Ishikawa (cell line): ENCODE measurements around the gene SMIM35.

Experiments
- CEBPB ChIP-seq: IDR thresholded peaks from 2 replicates; pipeline ENCODE4 v1.6.1; 2012
- CREB1 ChIP-seq: IDR thresholded peaks from 2 replicates; pipeline ENCODE4 v1.6.1; 2012; ENCODE audit warnings: low read depth
- EGR1 ChIP-seq: IDR thresholded peaks from 2 replicates; pipeline ENCODE4 v1.6.1; 2012
- EP300 ChIP-seq: IDR thresholded peaks from 2 replicates; pipeline ENCODE4 v1.6.1; 2012; ENCODE audit warnings: borderline replicate concordance
- FOXM1 ChIP-seq: IDR thresholded peaks from 2 replicates; pipeline ENCODE4 v1.6.1; 2012; ENCODE audit warnings: low read depth, borderline replicate concordance
- RAD21 ChIP-seq: IDR thresholded peaks from 2 replicates; pipeline ENCODE4 v1.6.1; 2012; ENCODE audit warnings: low read depth
- TAF1 ChIP-seq: IDR thresholded peaks from 2 replicates; pipeline ENCODE4 v1.6.1; 2012; ENCODE audit warnings: low read depth, mild to moderate bottlenecking
- TCF12 ChIP-seq: IDR thresholded peaks from 2 replicates; pipeline ENCODE4 v1.6.1; 2012; ENCODE audit warnings: low read depth
- YY1 ChIP-seq: IDR thresholded peaks from 2 replicates; pipeline ENCODE4 v1.6.1; 2012; ENCODE audit warnings: low read depth
- TF ChIP-seq, protein P1 (sequence below): IDR thresholded peaks from 2 replicates; pipeline ENCODE4 v1.6.1; 2012
- TF ChIP-seq, protein P2 (sequence below): IDR thresholded peaks from 2 replicates; pipeline ENCODE4 v1.6.1; 2012
- TF ChIP-seq, protein P3 (sequence below): IDR thresholded peaks from 2 replicates; pipeline ENCODE4 v1.6.1; 2012; ENCODE audit warnings: low read depth, mild to moderate bottlenecking

DNA sequence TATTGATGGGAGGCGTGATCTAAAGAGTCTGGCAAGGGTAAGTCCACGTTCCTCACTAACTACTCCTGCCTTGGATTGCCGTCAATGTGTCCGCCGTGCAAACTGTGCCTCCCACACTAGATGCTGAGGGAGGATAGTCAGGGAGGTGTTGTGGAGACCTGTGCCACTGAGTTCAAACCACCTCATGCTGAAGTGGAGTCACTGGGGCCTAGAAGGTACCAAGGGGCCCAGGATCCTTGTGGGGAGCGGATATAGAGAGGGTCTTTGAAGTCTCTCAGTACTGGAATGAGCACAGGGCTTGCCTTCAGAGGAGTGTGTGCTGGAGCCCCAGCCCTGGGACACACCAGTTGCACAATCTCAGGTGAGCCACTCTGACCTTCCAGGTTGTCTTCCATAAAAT is 37.0 kb downstream of the SMIM35 start:
- TF ChIP-seq EP300 (no peak), TAF1 (no peak), TCF12 (no peak), RAD21 (no peak), CEBPB (no peak), EGR1 (no peak), FOXM1 (no peak), CREB1 (no peak), YY1 (no peak)
- TF ChIP-seq, protein P1, sequence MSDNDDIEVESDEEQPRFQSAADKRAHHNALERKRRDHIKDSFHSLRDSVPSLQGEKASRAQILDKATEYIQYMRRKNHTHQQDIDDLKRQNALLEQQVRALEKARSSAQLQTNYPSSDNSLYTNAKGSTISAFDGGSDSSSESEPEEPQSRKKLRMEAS, result no peak
- TF ChIP-seq, protein P2, sequence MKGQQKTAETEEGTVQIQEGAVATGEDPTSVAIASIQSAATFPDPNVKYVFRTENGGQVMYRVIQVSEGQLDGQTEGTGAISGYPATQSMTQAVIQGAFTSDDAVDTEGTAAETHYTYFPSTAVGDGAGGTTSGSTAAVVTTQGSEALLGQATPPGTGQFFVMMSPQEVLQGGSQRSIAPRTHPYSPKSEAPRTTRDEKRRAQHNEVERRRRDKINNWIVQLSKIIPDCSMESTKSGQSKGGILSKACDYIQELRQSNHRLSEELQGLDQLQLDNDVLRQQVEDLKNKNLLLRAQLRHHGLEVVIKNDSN, result no peak
- TF ChIP-seq, protein P3, sequence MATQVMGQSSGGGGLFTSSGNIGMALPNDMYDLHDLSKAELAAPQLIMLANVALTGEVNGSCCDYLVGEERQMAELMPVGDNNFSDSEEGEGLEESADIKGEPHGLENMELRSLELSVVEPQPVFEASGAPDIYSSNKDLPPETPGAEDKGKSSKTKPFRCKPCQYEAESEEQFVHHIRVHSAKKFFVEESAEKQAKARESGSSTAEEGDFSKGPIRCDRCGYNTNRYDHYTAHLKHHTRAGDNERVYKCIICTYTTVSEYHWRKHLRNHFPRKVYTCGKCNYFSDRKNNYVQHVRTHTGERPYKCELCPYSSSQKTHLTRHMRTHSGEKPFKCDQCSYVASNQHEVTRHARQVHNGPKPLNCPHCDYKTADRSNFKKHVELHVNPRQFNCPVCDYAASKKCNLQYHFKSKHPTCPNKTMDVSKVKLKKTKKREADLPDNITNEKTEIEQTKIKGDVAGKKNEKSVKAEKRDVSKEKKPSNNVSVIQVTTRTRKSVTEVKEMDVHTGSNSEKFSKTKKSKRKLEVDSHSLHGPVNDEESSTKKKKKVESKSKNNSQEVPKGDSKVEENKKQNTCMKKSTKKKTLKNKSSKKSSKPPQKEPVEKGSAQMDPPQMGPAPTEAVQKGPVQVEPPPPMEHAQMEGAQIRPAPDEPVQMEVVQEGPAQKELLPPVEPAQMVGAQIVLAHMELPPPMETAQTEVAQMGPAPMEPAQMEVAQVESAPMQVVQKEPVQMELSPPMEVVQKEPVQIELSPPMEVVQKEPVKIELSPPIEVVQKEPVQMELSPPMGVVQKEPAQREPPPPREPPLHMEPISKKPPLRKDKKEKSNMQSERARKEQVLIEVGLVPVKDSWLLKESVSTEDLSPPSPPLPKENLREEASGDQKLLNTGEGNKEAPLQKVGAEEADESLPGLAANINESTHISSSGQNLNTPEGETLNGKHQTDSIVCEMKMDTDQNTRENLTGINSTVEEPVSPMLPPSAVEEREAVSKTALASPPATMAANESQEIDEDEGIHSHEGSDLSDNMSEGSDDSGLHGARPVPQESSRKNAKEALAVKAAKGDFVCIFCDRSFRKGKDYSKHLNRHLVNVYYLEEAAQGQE, result no peak
